ENCODE results near the gene TPM3. TPM values are rescaled to one million over a fixed set of nuclear protein-coding genes. Genes with fewer than 3 reads are reported as not detected.

TPM3 gene
- total and polyA plus RNA-seq, 2 of the 8 experiments (the other 6 are each of a cell fraction or from before 2014, with no cell fraction given): 278 to 572 TPM

- H3K79me1 ChIP-seq (ENCODE audit: low read depth, low read length): no peaks in the 10 kb centered on the region
- no peak overlapping the region for H3K9ac ChIP-seq (replicated peaks in 1 of 4; ENCODE audit: extremely low read depth in 1 of 4, low read depth in 3 of 4, low read length in 3 of 4)
- no peak overlapping the region for H3K14ac ChIP-seq (ENCODE audit: insufficient read length)
- H3K23me2 ChIP-seq (ENCODE audit: low read depth, low read length): no peaks in the 10 kb centered on the region; the same call in 1 of the 2 replicates
- H4K91ac ChIP-seq (replicated peaks; ENCODE audit: insufficient read length, low read length): no peak overlapping the region
- H2AK5ac ChIP-seq (ENCODE audit: low read depth, low read length): no peak overlapping the region
- FAIRE-seq (no peak), DNase-seq (ENCODE audit: low read depth in 1 of 2, low spot score in 2 of 2) (no peak)
- no peak overlapping the region for H3K4ac ChIP-seq (replicated peaks; ENCODE audit: insufficient read length, low read depth, low read length)
- no peak overlapping the region for H4K8ac ChIP-seq (ENCODE audit: extremely low read depth, insufficient read depth, low read length)
- no peak overlapping the region for H4K5ac ChIP-seq (ENCODE audit: insufficient read length, low read depth, low read length)
- H2BK120ac ChIP-seq (replicated peaks; ENCODE audit: low read depth, low read length): no peak overlapping the region
- H3K4me1 ChIP-seq (replicated peaks in 1 of 4; ENCODE audit: control insufficient read depth in 3 of 4, insufficient read depth in 4 of 4, low read length in 3 of 4): peaks cover 0 to 3% (median 0%) of the 10 kb centered on the region in 4 experiments; a peak in 1 of 7 replicates
- no peaks in the 10 kb centered on the region for H3K9me3 ChIP-seq (ENCODE audit: insufficient read depth in 2 of 2, low read depth in 1 of 2, low read length in 1 of 2)
- H3K27ac ChIP-seq (ENCODE audit: low read depth, low read length): no peak overlapping the region
- no peak overlapping the region for H2BK12ac ChIP-seq (ENCODE audit: low read depth, low read length)
- no peak overlapping the region for H2BK20ac ChIP-seq (ENCODE audit: low read length)
- H2AFZ ChIP-seq (ENCODE audit: low read length): no peak overlapping the region
- no peak overlapping the region for H2BK5ac ChIP-seq (ENCODE audit: low read depth, low read length)
- no peak overlapping the region for H3K18ac ChIP-seq (ENCODE audit: extremely low read depth, low read length)
- CTCF ChIA-PET (ENCODE audit: partially characterized antibody): interaction anchor here (0.6 kb wide), 1 partner anchor 128 kb away, joined by 3 read pairs; no protein-coding TSS in a partner anchor
- no peaks in the 10 kb centered on the region for H3K27me3 ChIP-seq (replicated peaks in 1 of 4; ENCODE audit: control insufficient read depth in 3 of 4, extremely low read depth in 1 of 4, insufficient read depth in 3 of 4, low read length in 3 of 4)
- H3K4me2 ChIP-seq (ENCODE audit: insufficient read depth in 1 of 2, low read depth in 2 of 2, low read length in 2 of 2): no peak overlapping the region
- H3K4me3 ChIP-seq (ENCODE audit: extremely low read depth in 1 of 4, insufficient read depth in 2 of 4, low read depth in 3 of 4, low read length in 4 of 4): no peak overlapping the region
- POLR2A ChIA-PET (ENCODE audit: partially characterized antibody): interaction anchor here (1.2 to 5.5 kb wide), 8 partner anchors 12 to 164 kb away, joined by 3 to 35 read pairs (median 6); partner anchors contain the start of gene RPS27
- peaks cover 0 to 5% of the 10 kb centered on the region in 2 experiments for H4K20me1 ChIP-seq (replicated peaks in 1 of 2; ENCODE audit: control insufficient read depth in 1 of 2, insufficient read depth in 2 of 2, low read length in 2 of 2)
- H3K36me3 ChIP-seq (ENCODE audit: control insufficient read depth in 2 of 4, insufficient read depth in 4 of 4, low read length in 3 of 4): peaks cover 5 to 49% (median 28%) of the 10 kb centered on the region in 4 experiments; a peak in 7 of 8 replicates
- no peak overlapping the region for H2BK15ac ChIP-seq (ENCODE audit: low read length)
- no peak overlapping the region for H3K56ac ChIP-seq (replicated peaks; ENCODE audit: insufficient read length, low read depth, low read length)
- H3K79me2 ChIP-seq (ENCODE audit: control insufficient read depth in 1 of 2, insufficient read depth in 2 of 2, low read length in 2 of 2): peaks cover 0 to 4% of the 10 kb centered on the region in 2 experiments; a peak in 2 of 4 replicates
- 91% methylated on average over 9 of the region's 9 CpGs; no CpG with 5 or more reads in 1 of the 2 experiments for WGBS, 2 experiments (ENCODE audit: extremely low coverage in 1 of 2, insufficient coverage in 1 of 2, insufficient read length in 1 of 2, insufficient replicate concordance in 2 of 2, low coverage in 1 of 2, low lambda C conversion rate in 2 of 2, missing lambda C conversion rate in 1 of 2)
- no peak overlapping the region for H3K23ac ChIP-seq (ENCODE audit: insufficient read length)
Measured at GRCh38 chr1:154155251-154155650, 36.6 kb downstream of the TPM3 start.
